Stimulated activated CD8-positive, alpha-beta memory T cell treated with anti-CD3 and anti-CD28 coated beads, Interleukin-12 subunit alpha, Interleukin-12 subunit beta, amount 100 ng/mL, for 24 hours (primary cell): Measurements from ENCODE around the gene PFAS.

ENCODE experiments used
- DNase-seq: peaks from one replicate; pipeline ENCODE4 v3.0.0-alpha.2; 2020; ENCODE audit errors: extremely low read depth

PFAS gene

DNA sequence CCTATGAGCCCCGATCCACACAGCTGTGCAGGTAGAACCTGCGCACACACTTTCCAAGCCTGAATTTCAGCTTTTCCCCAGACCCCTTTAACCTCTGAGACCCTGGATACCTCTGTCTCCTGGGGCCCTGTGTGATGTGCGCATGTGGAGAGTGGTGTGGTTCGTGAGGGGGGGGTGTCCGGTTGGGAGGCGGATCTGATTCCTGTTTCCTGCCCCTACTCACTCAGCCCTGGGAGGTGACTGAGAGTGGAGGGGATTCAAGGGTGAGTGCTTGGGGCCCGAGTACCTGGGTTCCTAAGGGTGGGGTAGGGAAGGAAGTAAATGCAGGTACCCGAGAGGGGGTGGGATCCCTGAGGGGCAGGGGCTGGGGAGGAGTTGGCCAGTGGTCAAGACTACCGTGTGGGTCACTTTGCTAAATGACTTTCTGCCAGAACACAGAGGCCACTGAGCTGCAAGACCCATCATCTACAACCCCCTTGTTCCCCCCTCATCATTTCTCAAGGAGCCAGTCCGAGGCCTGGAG lies 61.6 kb downstream of the PFAS start:
- DNase-seq: no peak

DNA sequence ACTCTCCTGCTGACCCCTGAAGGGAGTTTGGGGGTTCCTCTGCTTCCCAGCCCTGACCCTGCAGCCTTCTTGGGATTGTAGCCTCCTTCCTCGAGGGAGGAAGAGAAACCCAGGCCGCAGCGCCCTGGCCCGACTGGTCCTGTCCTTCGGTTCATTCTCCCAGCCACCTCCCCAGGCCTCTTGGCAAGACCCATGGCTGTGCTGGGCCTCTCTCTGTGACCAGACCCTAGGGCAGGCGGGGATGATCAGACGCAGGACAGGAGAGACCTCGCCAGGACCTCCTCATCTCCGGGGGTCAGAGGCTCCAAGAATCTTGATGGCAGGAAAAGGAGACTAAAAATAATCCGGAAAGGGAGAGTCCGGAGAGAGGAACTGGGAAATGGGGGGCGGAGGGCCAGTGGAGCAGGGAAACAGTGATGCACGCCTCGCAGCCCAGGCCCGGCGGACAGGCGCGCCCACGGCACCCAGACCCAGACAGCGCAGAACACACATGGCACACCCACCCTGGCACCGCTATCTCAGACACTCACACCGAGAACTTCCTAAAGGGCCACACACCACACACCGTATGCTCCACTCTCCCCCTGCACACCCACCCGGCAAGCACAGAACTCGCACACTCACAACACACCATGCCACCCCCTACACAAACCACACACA lies 62.2 kb downstream of the PFAS start:
- no peak for DNase-seq

GRCh38 chr17:8312251-8312650 lies 63.2 kb downstream of the PFAS start:
- no peak for DNase-seq

DNA sequence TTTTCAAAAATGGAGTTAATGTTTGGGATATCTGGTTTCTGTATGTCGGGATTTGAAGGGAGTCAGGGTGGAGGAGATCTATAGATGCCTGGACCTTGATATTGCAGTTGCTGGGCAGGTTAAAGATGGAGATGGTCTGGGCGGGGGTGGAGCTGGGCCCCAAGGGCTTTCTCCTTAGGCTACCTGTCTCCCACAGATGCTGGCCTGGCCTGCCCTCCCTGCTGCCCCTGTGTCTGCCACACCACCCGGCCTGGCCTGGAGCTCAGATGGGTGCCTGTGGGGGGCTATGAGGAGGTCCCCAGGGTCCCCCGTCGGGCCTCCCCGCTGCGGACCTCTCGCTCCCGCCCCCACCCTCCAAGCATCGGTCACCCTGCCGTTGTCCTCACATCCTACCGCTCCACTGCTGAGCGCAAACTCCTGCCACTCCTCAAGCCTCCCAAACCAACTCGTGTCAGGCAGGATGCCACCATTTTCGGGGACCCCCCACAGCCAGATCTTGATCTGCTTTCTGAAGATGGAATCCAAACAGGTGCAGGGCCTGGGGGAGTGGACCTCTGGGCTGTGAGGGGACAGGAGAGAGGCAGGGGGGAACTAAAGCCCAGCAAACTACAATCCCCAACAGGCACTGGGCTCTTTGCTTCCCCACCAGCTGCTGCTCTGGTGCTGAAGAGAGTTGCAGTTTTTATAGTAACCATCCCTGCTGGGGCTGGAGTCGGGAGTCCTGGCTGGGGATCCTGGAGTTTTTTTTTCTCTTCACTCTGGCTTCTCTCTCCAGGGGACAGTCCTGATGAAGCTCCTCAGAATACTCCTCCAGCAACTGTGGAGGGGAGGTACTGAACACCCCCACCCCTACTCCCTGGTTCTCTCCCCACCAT lies 63.9 kb downstream of the PFAS start:
- no peak for DNase-seq

DNA sequence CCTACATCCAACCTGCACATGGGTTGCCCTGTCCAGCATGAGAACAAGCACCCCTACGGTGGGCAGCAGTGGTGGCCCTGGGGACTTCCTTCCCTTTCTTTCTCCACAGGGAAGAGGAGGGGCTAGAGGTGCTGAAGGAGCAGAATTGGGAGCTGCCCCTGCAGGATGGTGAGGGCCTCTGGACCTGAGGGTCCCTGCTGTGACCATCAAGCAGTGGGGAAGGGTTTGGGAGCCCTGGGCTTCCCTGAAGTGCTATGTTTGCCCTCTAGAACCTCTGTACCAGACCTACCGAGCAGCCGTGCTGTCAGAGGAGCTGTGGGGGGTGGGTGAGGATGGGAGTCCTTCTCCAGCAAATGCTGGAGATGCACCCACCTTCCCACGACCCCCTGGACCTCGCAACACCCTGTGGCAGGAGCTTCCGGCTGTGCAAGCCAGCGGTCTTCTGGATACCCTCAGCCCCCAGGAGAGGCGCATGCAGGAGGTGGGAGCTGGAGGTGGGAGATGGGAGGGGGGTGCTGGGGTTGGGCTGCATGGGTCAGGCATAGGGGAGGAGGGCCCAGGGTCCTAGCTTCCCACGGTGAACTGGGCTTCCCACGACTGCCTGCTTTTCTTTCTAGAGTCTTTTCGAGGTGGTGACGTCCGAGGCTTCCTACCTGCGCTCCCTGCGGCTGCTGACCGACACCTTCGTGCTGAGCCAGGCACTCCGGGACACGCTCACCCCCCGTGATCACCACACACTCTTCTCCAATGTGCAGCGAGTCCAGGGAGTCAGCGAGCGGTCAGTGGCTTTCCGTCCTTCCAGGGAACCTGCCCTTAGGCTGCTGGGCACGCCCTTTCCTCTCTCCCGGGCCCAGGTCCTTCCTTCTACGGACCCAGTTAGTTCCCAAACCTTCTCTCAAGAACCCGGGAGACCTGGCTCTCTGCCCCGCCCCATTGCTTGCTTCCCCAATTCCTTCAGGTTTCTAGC lies 66.0 kb downstream of the PFAS start:
- no peak for DNase-seq

DNA sequence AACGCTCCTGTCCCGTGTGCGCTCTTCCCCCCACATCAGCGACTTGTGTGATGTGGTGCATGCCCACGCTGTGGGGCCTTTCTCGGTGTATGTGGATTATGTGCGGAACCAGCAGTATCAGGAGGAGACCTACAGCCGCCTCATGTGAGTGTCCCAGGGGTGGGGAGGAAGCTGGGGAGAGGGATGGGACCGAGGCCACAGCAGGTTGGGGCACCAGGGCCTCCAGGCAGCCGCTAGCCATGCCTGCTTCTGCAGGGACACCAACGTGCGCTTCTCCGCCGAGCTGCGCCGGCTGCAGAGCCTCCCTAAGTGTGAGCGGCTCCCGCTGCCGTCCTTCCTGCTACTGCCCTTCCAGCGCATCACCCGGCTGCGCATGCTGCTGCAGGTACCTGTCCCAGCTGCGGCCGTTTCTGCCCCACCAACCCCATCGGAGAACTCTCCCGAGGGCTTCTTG lies 66.7 kb downstream of the PFAS start:
- DNase-seq: no peak

DNA sequence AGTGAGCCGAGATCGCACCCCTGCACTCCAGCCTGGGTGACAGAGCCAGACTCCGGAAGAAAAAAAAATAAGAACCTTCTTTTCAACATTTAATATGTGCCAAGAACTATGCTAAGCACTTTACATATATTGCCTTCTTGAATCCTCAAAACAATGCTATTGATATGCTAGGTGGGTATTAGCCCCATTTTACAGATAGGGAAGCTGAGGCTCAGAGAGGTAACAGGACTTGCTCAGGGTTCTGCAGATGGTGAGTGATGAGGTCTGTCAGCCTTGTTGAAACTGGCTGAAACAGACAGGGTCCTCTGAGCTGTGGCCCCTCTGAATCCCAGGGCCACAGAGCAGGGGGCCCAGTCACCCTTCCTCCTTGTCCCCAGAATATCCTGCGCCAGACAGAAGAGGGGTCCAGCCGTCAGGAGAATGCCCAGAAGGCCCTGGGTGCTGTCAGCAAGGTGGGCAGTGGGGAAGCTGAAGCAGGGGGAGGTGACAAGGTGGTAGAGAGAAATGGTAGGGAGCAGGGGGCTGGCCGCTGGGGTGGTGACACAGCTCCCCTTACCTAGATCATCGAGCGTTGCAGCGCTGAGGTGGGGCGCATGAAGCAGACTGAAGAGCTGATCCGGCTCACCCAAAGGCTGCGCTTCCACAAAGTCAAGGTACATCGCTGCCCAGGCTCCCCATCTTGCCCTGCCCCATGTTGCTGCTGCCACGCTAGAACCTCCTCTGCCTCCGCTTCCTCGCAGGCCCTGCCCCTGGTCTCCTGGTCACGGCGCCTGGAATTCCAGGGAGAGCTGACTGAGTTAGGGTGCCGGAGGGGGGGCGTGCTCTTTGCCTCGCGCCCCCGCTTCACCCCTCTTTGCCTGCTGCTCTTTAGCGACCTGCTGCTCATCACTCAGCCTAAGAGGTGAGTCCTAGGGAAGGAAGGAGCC lies 69.2 kb downstream of the PFAS start:
- no peak for DNase-seq
